ENCODE data around the gene CPA2.

The CPA2 gene

DNA sequence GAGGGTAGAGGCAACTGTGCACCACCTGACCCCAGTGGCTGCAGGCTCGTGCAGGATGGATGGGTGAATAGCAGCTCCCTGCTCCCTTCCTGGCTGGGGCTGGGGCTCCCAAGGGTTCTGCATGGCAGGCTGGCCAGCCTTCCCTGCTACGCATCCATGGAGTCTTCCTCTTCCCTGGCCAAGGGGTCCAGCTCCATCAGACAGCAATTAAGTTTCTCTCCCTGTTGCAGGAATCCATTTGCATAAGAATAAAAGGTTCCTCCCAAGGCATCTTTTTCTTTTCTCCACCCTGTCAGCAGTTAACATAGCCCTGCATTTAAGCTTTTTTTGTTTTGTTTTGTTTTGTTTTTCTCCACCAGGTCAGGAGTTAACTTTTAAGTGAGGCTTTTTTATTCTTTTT is 10.0 kb upstream of the CPA2 start:
- DNase-seq, result no peak

DNA sequence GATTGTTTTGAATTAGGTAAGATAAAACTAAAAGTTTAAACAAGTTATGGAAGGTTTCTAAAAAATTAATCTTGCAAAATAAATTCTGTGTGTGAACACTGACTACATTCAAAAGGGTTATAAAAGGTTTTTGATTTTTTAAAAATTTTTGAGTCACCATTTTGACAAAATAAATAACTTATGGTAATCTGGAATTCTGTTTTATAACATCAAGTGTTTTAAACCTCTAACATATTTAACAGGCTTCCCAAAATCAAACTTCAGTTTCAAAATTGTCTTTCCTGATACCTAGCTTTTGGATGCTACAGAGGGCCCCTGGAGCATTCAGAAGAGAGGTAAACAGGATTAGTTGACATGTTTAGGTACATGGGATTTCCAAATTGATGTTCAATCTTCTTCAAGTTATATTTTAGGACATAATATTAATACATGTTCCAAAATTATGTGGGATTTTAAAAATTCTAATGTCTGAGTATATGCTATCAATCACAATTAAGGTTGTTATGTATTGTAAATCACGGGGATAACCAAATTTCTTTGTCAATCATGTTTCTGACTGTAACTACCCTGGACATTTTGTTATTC is 8.1 kb upstream of the CPA2 start:
- DNase-seq, result no peak

DNA sequence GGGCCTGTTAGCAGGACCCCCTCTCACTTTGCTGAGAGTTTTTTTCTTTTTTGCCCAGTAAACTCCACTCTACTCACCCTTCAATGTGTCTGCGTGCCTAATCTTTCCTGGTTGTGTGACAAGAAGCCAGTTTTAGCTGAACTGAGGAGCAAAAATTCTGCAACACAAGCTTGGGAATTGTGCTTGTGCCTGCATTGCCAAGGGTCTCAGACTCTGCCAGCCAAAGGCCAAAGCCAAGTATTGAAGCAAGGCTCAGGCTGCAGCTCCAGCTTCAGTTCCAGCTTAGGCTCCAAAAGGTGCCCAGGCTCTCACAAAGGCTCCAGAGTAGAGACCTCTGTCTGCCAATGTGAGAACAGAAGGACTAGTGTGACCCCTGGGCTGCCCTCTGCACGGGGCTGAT is 4.2 kb upstream of the CPA2 start:
- DNase-seq, result no peak

DNA sequence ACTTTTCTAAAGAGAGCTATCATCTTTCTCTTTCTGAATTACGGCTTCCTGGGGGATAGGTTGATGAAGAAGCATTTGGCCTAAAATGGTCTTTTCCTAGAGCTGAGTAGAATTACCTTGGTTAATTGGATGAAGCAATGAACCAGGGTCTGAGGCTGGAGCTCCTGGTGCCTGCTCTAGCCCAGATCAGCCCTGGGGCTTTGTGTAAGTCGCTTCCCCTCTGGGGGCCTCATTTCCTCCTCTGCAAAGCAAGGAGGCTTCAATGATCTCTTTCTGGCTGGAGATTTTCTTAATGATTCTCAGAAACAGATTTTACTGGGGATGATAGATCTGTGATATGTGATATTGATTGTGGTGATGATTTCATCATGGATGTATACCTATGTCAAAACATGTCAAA is 3.5 kb upstream of the CPA2 start:
- DNase-seq, result peak; percentile 50

DNA sequence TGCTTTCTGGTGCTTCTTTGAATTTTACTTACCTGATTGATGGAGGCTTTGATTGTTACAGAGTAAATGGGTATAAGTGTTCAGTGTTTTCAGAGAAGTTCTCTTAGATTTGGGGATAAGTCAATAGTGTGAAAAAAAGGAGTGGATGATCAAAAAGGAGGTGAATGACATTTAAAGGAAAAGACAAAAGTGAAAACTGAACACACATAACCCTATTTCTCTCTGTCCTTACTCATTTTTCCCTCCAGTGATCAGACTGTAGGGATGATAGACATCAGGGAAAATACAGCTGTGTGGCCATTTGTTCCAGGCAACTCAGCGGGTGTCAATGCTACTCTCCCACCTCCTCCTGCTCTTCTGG is 278 bp downstream of the CPA2 start:
- no peak for DNase-seq

DNA sequence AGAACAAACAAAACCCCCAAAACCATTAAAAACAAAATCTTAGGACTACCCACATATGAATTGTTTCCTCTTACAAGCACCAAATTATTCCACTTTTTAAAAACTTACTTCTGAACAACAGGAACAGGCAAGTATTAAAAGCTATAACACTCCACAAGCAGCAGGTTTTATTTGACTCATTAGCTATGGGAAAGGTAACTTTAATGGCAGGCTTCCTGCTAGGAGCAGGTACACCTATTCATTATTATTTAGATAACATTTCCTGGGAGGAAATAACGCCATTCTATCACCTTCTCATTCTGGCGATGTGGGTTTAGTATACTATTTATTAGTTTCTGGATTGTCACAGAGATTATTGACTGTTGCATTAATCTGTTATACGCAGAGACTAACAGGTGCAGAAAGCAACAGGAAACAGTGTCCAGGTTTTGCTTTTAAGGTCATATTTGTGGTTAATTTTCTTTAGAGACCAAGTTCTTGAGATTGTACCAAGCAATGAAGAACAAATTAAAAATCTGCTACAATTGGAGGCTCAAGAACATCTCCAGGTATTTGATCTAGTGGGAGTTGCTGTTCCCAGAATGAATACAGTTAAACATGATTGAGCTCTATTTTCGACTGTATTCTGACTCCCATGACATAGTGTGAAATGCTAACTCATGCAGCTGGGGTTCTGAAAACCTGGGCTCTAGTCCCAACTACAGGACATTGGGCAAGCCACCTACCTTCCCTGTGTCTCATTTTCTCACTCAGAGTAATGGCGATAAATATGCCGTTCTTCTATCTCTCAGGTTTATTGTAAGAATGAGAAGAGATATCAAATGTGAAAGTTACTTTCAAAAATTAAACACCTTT is 2.0 kb downstream of the CPA2 start:
- no peak for DNase-seq

DNA sequence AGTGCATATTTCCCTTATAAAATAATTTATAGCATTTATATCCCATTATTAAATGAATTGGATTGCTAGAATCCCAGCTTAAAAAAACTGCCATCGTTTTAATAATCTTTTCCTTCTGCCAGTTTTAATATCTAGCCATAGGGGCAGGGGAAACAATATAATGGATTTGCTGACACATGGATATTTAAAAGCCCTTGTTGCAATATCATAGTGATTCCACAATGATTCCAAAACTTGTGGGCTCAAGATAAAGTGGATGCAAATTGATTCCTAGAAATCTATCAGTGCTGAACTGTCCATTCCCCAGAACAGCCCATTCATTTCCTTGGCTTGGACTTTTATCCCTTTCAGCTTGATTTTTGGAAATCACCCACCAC is 2.6 kb downstream of the CPA2 start:
- no peak for DNase-seq

DNA sequence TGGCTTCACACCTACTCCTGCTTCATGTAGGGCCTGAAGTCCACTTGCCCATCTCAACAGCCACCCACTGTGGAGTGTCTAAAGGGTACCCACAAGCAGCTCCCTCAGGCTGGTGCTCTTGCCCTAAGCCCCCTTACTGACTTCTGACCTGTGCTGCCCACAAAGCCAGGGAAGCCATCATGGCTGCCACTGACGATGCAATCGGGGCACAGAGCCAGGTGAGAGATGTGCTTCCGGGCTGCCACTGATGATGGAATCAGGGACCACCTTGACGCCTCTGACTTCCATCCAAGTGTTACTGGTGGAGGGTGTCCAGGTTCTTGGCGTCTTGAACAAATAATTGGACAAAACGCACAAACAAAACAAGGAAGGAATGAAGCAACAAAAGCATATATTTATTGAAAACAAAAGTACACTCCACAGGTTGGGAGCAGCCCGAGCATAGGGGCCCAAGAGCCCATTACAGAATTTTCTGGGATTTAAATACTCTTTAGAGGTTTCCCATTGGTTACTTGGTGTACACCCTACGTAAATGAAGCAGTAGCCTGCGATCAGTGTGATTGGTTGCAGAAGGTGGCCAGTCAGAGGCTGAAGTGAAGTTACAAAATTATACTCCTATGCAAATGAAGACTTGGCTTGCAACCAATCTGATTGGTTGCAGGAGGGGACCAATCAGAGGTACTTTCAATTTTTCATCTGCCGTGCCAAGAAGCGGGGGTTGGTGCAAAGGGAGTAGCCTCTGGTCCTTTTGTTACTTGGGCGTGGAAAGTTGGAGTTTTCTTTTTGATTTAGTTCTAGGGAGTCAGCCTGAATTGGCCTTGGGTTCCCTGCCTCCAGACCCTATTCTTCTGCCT is 4.5 kb downstream of the CPA2 start:
- DNase-seq, result no peak

DNA sequence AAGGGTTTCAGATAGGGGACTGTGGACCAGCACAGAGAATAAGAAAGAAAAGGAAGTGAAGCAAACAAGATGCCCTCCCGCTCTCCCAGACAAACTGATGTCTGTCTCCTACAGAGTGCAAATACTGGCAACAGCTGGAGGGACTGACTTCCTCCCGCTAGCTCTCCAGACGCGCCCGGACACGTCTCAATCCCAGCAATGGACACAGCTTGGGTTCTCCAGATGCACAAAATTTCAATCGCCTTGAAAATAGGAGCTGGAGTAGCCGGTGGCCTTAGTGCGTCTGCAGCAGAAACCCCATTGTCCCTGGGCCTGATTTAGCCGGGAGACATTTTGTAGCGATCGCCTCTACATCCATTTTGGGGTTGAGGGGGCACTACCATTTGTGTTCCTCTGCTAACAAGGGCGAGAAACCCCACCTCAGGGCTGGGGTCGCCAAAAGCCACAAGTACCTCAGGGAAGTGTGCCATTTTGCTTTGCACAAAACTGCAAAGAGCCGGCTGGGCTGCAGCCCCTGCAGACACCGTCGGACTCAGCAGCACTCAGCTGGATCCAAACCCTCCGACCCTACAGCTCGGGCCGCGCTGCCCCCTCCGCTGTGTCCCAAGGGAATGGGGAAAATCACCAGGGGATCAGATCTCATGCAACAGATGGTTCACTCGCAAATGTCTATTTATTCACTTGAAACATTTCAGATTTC is 5.9 kb downstream of the CPA2 start:
- no peak for DNase-seq

DNA sequence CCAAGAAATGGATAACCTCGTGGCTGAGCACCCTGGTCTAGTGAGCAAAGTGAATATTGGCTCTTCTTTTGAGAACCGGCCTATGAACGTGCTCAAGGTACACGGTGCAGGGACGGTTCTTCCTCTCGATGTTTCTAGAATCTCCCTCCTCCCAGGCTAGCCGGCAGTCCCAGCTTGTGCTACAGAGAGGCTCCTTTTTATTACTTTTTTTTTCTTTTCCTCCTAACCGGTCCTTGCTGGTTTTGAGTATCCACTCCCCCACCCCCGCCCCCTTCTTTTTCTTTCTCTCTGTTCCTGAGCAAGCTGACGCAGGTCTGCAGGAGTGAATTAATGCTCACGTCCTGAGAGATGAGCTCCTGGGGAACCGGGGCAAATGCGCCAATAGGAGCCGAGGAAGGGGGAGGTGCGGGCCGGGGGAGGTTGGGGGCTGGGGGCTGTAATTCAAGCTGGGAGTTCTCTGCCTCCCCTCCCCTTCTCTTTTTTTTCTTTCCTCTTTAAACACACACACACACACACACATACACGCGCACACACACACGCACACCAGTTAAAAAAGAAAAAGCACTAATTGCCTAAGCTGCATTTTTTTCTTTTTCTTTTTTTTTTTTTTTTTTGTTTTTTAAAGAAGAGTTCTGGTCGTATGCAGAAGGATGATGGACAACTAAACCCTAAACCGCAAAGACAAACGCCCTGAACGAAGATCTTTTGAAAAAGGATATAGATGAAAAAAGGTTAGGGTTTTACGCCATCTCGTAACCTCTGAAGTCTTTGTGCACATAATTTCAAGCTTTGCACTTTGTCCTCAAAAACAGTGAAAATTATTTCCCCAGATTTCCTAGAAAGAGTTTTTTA is 6.6 kb downstream of the CPA2 start:
- peak; percentile 96 for DNase-seq

DNA sequence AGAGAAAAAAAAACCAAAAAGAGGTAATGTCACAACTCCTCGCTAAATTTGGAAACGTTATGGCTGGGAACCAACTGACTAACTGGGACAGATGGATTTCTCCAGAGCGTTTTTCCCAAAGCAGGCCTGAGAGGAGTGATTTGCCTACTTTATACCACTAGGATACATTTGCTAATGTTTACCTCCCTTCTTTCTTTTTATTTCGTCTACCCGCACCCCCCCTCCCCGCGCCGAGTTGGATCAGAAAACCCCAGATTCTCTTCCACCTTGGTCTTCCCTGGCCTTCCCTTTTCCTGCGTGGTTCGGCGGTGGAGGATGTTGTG is 7.2 kb downstream of the CPA2 start:
- DNase-seq, result no peak

DNA sequence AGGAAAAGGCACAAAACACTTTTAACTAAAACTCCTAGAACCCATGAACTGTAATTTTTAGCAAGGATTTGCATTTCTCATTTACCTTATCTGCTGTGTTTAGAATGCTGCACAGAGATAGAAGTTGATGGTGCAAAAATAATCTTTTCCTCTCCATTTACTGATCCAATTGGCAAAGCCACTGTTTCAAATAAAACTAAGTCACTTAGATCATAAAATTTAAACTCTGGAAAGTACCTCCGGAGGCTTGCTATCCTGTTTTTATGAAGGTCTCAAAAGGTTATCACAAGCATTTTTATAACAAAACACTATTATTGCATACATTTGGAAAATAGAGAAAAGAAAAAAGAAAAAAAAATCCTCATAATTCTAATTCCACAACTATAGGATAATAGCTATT is 7.6 kb downstream of the CPA2 start:
- DNase-seq, result no peak

DNA sequence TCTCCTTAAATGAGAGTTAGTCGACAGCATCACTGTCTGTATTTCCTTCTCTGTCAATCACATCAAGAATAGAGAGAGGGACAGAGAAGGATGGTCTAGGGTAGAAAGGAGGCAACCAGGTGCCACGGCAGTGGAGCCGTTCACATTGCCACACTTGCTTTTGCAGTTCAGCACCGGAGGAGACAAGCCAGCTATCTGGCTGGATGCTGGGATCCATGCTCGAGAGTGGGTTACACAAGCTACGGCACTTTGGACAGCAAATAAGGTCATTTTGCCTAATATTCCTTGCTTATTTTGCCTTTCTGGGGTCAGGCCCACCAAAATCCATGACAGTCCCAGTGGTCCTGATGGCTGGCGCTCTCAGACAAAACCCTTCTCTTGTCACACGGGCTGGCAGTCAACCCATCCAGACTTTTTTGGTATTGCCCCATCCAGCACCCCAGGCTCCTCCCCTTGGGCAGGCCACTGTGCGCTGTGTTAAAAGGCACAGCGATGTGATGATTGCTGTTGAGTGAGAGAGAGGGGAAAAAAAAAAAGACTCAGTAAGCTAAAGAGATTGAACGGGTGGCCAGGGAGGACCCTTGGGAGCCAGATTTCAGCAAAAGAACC is 8.4 kb downstream of the CPA2 start:
- peak; percentile 55 for DNase-seq

DNA sequence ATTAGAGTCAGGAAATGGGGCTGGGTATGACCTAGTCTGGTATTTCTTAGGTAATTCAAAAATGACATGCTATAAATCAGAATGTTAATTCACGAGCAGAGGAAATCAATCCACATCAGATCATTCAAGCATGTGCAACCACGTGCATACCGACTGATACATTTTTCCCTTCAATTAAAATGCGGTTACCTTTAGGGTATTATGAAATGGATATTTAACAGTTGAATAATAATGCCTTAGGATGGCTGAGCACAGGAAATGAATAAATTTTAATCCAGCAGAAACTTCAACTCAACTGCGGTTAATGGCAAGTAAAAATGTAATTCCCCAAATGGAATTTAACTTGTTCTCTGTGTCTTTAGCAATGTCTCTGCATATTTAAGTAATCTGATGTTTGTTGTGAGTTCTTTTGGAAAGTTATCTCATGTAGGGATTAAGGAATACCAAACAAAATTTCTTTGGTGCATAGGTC is 9.2 kb downstream of the CPA2 start:
- peak; percentile 66 for DNase-seq

DNA sequence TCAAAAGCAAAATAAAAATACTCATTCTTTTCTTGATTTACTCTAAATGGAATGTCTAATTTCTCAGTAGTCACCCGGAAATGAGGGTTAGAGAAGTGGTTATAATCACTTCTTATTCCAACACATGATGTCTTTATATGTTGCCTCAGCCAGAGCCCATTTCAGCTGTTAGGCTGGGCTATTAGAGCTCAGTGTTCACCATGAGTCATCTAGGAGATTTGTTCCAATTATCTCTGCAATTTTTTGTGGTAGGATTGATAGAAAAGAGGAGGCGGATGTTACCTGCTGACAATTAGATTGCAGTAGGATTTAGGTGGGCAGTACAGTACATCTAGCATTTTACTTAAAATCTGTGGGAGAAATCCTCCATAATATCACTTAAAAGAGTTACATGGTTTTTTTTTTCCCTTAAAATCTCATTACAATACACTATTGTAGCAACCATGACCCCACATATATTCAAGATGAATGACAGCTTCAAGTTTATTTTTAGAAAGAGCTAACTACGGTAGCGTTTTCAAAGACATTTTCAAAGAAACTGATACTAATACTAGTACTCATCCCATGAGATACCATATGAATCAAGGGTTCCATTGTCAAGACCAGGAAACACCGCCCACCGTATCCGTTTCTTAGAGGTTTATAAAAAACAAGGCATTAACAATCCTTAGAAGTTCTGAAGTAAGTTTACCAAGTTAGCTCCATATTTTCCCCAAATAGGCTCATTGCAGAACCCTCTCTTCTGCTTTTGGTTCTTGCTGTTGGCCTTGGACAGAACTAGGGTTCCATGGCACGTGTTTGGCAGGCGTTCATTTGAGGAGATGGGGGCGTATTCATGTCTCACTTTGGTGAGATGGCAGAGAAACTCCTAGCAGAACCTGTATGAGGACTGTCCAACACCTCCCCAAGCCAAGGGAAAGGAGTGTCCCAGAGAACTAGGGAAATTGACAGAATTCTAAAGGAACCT is 10.4 kb downstream of the CPA2 start:
- no peak for DNase-seq

DNA sequence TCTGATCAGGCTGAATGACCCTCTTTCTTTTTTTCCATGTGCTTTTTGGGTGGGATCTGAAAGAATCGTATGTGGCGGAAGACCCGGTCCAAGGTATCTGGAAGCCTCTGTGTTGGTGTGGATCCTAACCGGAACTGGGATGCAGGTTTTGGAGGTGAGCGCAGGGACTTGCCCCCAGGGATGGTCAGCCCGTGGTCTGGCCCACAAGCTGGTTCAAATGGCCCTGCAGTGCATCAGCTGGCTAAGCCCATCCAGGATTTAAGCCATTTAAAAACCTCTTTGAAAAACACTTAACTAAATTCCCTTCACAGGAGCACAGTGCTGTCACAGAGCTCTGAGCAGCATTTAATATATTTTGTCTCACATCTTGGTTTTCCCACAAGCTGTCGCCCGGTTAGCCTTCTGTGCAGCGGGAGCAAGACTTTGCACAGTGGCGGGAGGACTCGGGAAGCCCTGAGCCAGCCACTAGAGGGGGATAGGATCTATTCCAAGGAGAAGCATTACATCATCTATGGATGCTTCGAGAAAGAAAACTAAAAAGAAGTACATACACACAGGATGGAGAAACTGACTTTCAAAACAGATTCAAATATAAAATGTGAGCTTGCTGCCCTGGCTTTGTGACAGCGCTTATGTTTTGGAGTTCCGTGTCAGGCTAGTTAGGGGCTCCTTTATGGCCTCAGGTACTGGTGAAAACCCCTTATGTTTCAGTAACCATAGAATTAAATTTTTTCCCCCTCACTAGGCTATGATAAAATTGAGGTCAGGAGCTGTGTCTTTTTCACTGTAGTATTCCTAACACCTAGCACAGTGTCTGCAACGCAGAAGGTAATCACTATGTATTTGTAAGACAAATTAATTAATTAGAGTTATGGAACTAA is 11.3 kb downstream of the CPA2 start:
- peak; percentile 87 for DNase-seq

DNA sequence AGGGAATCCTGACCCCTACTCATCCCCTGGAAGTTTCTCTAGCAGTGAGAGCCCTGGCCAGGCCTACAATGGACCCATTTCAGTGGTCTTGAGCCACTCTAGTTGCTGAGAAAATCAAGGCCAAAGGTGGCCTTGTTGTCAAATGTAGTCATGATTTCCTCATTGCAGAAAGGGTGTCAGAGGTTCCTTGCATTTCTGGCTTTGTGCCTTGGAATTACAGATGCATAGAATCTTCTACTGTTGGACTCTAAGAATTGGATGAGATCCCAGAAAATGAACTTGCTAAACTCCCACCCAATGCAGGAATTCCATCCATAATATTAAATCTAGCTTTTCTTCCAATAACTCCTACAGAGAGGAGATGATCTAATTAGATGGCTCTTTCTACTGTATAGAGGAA is 12.2 kb downstream of the CPA2 start:
- DNase-seq, result peak; percentile 78

DNA sequence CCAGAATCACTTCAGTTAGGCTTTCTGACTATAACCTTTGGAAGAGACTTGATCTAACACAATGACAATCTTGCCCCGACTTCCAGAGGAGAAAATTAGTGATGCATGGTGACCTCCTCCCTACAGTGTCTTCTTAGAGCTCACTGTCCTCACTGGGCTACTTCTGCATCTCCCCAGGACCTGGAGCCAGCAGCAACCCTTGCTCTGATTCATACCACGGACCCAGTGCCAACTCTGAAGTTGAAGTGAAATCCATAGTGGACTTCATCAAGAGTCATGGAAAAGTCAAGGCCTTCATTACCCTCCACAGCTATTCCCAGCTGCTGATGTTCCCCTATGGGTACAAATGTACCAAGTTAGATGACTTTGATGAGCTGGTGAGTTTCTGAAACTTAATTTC is 12.6 kb downstream of the CPA2 start:
- no peak for DNase-seq

DNA sequence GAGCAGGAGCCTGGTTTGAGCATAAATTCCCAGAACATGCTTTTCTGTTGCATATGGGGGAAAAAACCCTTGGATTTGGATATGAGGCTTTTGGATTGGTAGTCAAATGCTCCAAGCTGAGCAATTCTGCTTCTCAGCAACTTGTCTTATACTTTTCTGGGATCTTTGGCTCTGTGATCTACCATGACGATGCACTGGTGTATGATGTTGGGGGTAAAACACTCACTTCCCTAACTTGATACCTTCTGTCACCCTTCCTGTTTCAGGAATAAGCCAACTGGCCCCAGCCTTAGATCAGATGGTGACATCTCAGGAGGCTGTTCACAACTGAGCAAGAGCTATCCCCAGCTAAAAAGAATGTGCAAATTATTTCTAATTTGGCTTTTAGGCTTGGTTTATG is 13.2 kb downstream of the CPA2 start:
- no peak for DNase-seq

DNA sequence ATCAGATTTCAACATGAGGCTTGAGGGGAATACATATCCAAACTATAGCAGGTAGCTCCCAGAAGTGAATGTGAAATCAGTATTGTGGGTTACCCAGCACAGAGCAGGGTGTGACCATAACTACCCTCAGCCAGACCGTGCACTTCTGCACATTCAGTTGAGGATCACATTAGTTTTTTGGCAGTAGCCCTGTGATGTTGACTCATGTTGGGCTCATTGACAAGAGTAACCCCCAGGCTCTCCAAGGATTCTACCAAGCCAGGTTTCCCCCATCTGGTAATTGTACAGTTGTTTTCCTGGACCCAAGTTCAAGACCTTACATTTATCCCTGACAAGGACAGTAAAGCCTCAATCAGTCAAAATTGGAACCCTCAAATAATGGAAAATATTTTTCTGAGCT is 14.6 kb downstream of the CPA2 start:
- peak; percentile 57 for DNase-seq

All from eye (tissue), 1 donor.